SHP77 treated with DMSO at 0.1 percent for 48 hours (cell line): ENCODE measurements around the gene TAB3.

Experiments used
- DNase-seq: peaks from one replicate; lab custom pipeline; 2025; lab: John Stamatoyannopoulos, UW

Gene TAB3, protein sequence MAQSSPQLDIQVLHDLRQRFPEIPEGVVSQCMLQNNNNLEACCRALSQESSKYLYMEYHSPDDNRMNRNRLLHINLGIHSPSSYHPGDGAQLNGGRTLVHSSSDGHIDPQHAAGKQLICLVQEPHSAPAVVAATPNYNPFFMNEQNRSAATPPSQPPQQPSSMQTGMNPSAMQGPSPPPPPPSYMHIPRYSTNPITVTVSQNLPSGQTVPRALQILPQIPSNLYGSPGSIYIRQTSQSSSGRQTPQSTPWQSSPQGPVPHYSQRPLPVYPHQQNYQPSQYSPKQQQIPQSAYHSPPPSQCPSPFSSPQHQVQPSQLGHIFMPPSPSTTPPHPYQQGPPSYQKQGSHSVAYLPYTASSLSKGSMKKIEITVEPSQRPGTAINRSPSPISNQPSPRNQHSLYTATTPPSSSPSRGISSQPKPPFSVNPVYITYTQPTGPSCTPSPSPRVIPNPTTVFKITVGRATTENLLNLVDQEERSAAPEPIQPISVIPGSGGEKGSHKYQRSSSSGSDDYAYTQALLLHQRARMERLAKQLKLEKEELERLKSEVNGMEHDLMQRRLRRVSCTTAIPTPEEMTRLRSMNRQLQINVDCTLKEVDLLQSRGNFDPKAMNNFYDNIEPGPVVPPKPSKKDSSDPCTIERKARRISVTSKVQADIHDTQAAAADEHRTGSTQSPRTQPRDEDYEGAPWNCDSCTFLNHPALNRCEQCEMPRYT

GRCh38 chrX:30889147-30890140 is at the start of gene TAB3:
TSS of gene TAB3 (minus strand) at chrX:30889254. CDS start at chrX:30859588, 29,666 bp downstream.
- DNase-seq, result peak; percentile 86

- no peak for DNase-seq
Measured at GRCh38 chrX:30938295-30938694, 49.2 kb upstream of the TAB3 start.

DNA sequence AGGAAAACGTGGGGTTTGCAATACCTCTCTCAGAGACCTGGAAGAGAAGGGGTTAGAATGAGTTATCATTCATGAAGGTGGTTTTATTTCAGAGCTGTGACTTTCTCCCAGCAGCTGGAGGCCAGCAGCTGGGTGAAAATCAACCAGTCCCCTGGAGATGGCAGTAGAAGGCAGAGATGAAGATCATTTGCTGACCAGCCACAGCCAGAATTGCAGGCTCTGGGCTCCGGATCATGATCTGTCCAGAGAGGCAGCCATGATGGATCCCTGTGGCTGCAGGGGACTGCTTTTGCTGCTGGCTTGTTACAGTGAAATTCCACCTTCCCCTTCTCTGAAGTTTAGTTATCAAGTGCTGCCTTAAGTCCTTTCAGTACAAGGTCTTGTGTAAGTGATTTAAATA is 46.9 kb upstream of the TAB3 start:
- peak; percentile 5 for DNase-seq

GRCh38 chrX:30931920-30932319 is 42.9 kb upstream of the TAB3 start:
- DNase-seq, result no peak

DNA sequence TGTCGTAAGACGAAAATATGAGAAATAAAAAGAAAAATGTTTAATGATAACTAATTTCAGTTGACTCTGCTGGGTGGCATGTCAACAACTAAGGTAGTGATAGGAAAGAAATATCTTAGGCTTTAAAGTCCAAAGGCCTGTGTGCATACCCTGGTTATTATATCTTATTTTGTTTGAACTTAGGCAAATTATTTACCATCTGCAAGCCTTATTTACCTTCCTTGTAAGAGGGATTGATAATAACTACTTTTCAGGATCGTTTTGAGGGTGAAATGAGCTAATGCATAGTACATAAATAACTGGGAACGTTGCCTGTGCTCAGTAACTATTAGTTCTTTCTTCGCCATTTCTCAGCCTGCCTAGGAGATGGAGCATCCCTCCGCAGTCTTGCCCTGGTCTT is 41.6 kb upstream of the TAB3 start:
- DNase-seq, result no peak

DNA sequence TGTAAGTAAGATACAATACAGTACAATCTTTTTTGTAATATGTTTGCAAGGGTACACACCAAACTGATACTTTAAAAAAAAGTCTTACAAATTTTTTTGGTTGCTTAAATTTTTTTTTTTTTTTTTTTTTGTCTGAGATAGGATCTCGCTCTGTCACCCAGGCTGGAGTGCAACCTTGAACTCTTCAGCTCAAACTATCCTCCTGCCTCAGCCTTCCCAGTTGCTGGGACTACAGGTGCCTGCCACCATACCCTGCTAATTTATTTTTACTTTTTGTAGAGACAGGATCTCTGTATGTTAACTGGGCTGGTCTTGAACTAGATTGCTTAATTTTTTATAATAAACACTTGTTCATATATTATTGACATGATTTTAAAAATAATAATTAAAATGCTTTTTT is 41.1 kb upstream of the TAB3 start:
- no peak for DNase-seq

- no peak for DNase-seq
Measured at GRCh38 chrX:30920271-30920670, 31.2 kb upstream of the TAB3 start.

- no peak for DNase-seq
Measured at GRCh38 chrX:30918480-30918879, 29.4 kb upstream of the TAB3 start.

DNA sequence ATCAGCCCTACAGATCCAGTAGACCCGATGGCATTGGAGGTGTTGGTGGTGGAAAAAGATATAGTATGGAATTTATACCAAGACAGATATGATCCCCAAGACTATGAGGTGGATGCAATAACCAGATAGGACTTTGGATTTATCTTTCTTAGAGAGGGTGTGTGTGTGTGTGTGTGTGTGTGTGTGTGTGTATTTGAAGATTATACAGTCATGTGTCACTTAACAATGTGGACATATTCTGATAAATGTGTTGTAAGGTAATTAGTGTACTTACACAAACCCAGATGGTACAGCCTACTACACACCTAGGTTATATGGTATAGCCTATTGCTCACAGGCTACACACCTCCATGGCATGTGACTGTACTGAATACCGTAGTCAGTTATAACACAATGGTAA is 24.4 kb upstream of the TAB3 start:
- no peak for DNase-seq

- no peak for DNase-seq
Measured at GRCh38 chrX:30910124-30910860, 21.2 kb upstream of the TAB3 start.

GRCh38 chrX:30906726-30907125 is 17.7 kb upstream of the TAB3 start:
- no peak for DNase-seq

- no peak for DNase-seq
Measured at GRCh38 chrX:30905321-30905720, 16.3 kb upstream of the TAB3 start.

- DNase-seq, result no peak
Measured at GRCh38 chrX:30904632-30905031, 15.6 kb upstream of the TAB3 start.

DNA sequence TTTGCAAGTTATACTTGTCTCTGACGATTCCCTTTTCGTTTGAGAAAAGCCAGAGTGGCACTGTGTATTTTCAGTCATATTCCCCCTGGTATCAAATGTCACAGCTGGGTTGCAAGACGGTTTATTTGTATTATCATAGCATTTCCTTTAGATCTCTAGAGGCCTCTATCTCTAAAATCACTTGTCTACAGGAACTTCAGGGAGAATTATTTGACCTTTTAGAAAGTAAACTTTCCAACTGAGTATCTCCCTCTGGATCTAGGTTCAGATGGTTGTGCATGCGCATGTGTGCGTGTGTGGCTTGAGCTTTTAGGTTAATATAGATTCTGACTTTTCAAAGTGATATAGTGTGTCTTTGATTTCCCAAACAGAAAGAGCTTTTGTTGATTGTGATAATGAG is 15.1 kb upstream of the TAB3 start:
- no peak for DNase-seq

- no peak for DNase-seq
Measured at GRCh38 chrX:30900227-30900626, 11.2 kb upstream of the TAB3 start.

GRCh38 chrX:30898886-30899285 is 9.8 kb upstream of the TAB3 start:
- DNase-seq, result no peak

DNA sequence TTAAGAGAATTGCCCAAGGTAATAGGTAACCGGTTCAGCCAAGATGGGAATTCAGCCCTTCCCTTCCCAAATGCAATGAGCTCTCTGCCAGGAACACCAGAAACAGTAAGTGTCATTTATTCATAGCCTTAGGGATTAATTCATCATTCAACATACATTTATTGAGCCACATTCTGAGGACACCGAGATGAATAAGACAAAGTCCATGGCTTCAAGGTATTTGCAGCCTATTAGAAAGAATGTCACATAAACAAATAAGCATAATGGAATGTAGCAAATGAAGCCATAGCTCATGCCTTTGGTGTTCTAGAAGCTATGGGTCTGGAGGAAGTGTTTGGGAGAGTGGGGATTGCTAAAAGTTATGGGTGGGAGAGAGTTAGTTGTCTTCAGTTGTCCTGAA is 6.3 kb upstream of the TAB3 start:
- no peak for DNase-seq

GRCh38 chrX:30893206-30893605 is 4.2 kb upstream of the TAB3 start:
- no peak for DNase-seq

GRCh38 chrX:30892591-30892990 is 3.5 kb upstream of the TAB3 start:
- DNase-seq, result no peak

DNA sequence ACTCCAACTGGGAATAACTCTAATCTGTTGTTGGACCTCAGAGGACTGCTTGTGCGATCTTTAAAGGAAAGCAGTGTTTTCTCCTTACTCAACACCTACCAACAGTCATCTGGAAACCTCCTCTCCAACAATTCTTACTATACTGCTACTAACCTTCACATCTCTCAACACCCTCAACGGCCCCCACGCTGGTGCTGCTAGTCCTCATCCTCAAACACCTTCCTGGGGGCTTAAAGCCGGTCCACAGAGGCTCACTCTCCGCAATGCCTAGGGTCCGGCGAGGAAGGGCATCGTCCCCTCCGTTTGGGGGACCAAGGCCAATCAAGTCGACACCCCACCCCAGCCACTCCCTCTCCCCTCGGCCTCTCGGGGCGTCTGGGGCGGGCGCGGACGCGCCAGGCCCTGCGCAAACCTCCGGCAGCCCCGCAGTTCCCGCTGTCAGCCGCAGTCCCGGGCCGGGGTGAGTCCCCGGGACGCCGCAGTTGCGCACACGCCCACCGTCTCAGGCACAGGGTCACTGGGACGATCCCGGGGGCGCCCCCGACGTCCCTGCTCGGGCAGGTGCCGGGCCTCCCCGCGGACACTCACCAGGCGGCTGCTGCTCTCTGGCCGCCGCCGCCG is 418 bp downstream of the TAB3 start:
- no peak for DNase-seq

GRCh38 chrX:30887721-30888120 is 1.3 kb downstream of the TAB3 start:
- no peak for DNase-seq
